K562 (cell line): ENCODE measurements around the gene PRRT1. TPM values are rescaled to one million over a fixed set of nuclear protein-coding genes. Genes with fewer than 3 reads are reported as not detected.

Experiments
- ARHGAP35 ChIP-seq: fragments of 450-650 bp; IDR thresholded peaks from 2 replicates; pipeline ENCODE4 v1.6.1; 2018; ENCODE audit not compliant: partially characterized antibody
- CTCFL ChIP-seq: IDR thresholded peaks from 2 replicates; pipeline ENCODE4 v1.6.1; 2011; ENCODE audit warnings: borderline replicate concordance, low read depth, mild to moderate bottlenecking, moderate library complexity, low read length; ENCODE audit not compliant: insufficient read depth, poor library complexity, severe bottlenecking
- DACH1 ChIP-seq: fragments of 450-650 bp; IDR thresholded peaks from 2 replicates; pipeline ENCODE4 v1.6.1; 2018; ENCODE audit not compliant: partially characterized antibody
- EHMT2 ChIP-seq: fragments of 450-650 bp; IDR thresholded peaks from 2 replicates; pipeline ENCODE4 v1.6.1; 2018; ENCODE audit warnings: antibody characterized with exemption
- HDAC2 ChIP-seq: fragments of 450-650 bp; IDR thresholded peaks from 2 replicates; pipeline ENCODE4 v1.6.1; 2016; ENCODE audit warnings: mild to moderate bottlenecking
- NFIC ChIP-seq: fragments of 450-650 bp; IDR thresholded peaks from 2 replicates; pipeline ENCODE4 v1.6.1; 2017; ENCODE audit warnings: mild to moderate bottlenecking, inconsistent platforms
- NR4A1 ChIP-seq, 2 experiments: fragments of 250-450 bp in 1 of 2; fragments of 450-650 bp in 1 of 2; sonication (Bioruptor Pico) in 1 of 2; IDR thresholded peaks; 2 replicates each; pipeline versions ENCODE4 v1.4.0 to v1.6.1; 2016 to 2020; ENCODE audit warnings: mild to moderate bottlenecking in 2 of 2, missing compliant biosample characterization in 1 of 2, missing genetic modification characterization in 1 of 2, moderate library complexity in 1 of 2
- PRDM10 ChIP-seq: fragments of 450-650 bp; IDR thresholded peaks from 2 replicates; pipeline ENCODE4 v1.6.1; 2018; ENCODE audit not compliant: partially characterized antibody
- PREB ChIP-seq: sonication (generic); formaldehyde crosslinking; IDR thresholded peaks from 2 replicates; pipeline ENCODE4 v1.8.1; 2023; ENCODE audit warnings: mild to moderate bottlenecking, missing genetic modification reagents
- RAD21 ChIP-seq, 2 experiments: fragments of 250-450 bp in 1 of 2; fragments of 450-650 bp in 1 of 2; sonication (Bioruptor Pico) in 1 of 2; formaldehyde crosslinking in 1 of 2; IDR thresholded peaks in 1 of 2; conservative IDR thresholded peaks in 1 of 2; 2 replicates each; pipeline versions ENCODE4 v1.4.0 to v1.8.0; 2020 to 2022; ENCODE audit warnings: mild to moderate bottlenecking in 2 of 2, moderate library complexity in 1 of 2
- SAP30 ChIP-seq: fragments of 200-600 bp; sonication (generic); IDR thresholded peaks from 2 replicates; pipeline ENCODE4 v1.6.1; 2012; ENCODE audit warnings: borderline replicate concordance, low read depth, mild to moderate bottlenecking, moderate library complexity, low read length, control low read depth, inconsistent platforms; ENCODE audit not compliant: insufficient read depth, poor library complexity, severe bottlenecking
- SIN3A ChIP-seq, 2 experiments: fragments of 150-350 bp in 1 of 2; IDR thresholded peaks; 2 replicates each; pipeline ENCODE4 v1.6.1; 2011 to 2016; ENCODE audit warnings: borderline replicate concordance in 2 of 2, low read depth in 2 of 2, low read length in 2 of 2, mild to moderate bottlenecking in 2 of 2, moderate library complexity in 2 of 2; ENCODE audit not compliant: control insufficient read depth in 1 of 2
- SIN3B ChIP-seq: fragments of 450-650 bp; IDR thresholded peaks from 2 replicates; pipeline ENCODE4 v1.6.1; 2017; ENCODE audit warnings: low read depth, mild to moderate bottlenecking, moderate library complexity
- SIX5 ChIP-seq, 2 experiments: IDR thresholded peaks; 2 replicates each; pipeline ENCODE4 v1.6.1; 2011; ENCODE audit warnings: low read length in 2 of 2, borderline replicate concordance in 1 of 2, low read depth in 1 of 2, mild to moderate bottlenecking in 1 of 2, moderate library complexity in 1 of 2; ENCODE audit not compliant: insufficient read depth in 1 of 2
- TAL1 ChIP-seq: fragments of 450-650 bp; IDR thresholded peaks from 2 replicates; pipeline ENCODE4 v1.6.1; 2016; ENCODE audit warnings: mild to moderate bottlenecking
- ZEB2 ChIP-seq: fragments of 450-650 bp; IDR thresholded peaks from 2 replicates; pipeline ENCODE4 v1.6.1; 2016
- ZNF224 ChIP-seq: sonication (generic); formaldehyde crosslinking; IDR thresholded peaks from 2 replicates; pipeline ENCODE4 v1.8.0; 2022; ENCODE audit warnings: mild to moderate bottlenecking, missing genetic modification reagents
- ZNF766 ChIP-seq: fragments of 200-800 bp; sonication (Bioruptor generic); conservative IDR thresholded peaks from 2 replicates; pipeline ENCODE4 v1.6.1; 2016; ENCODE audit warnings: missing genetic modification characterization, missing compliant biosample characterization
- polyA plus RNA-seq, 8 experiments: library from polyadenylated mRNA; depleted of rRNA in 4 of 8; stranded (reverse) in 5 of 8; unstranded in 3 of 8; fragments of >200 nt; fragmentation: Nextera tagmentation in 2 of 8; fragmentation: Illumina TruSeq in 1 of 8; extraction: Ambion mirVana in 2 of 8; extraction: Trizol in 1 of 8; gene quantifications; 2 replicates each; pipeline versions ENCODE4 v1.2.1 to v1.2.3, GENCODE V29; 2011 to 2014; ENCODE audit warnings: inconsistent platforms in 1 of 8, missing spikeins in 1 of 8
- total RNA-seq, 7 experiments: library from RNA; depleted of rRNA in 6 of 7; stranded (reverse); fragments of >200 nt in 6 of 7; fragmentation: Illumina TruSeq in 2 of 7; extraction: Trizol in 2 of 7; gene quantifications; 2 replicates each; pipeline versions ENCODE4 v1.2.1 to v1.2.3, GENCODE V29; 2011 to 2021; ENCODE audit warnings: low replicate concordance in 1 of 7

PRRT1 gene
- total and polyA plus RNA-seq, 9 of the 15 experiments (the other 6 are each of a cell fraction or from before 2014, with no cell fraction given): 0.14 to 3.5 (median 0.41) TPM

GRCh38 chr6:32129297-32130088 is 22.2 kb downstream of the PRRT1 start (continued):
- TF ChIP-seq SIX5 (IDR thresholded peaks at IDR 0.05; ENCODE audit: borderline replicate concordance in 1 of 2, insufficient read depth in 1 of 2, low read depth in 1 of 2, low read length in 2 of 2) (peak in 1 of 2 experiments; percentile 52; a peak in 1 of 4 replicates), NFIC (peak; percentile 31; the same call in 1 of the 2 replicates), PRDM10 (peak; percentile 32), ZNF766 (CRISPR knock-in tag) (0 out of 2 replicates have a peak, but pooled peaks have one; percentile 19), RAD21 (CRISPR knock-in tag; conservative IDR thresholded peaks at IDR 0.05 in 1 of 2, IDR thresholded peaks at IDR 0.05 in 1 of 2) (peak in 1 of 2 experiments; percentile 26; a peak in 3 of 4 replicates), CTCFL (peak; percentile 46), HDAC2 (peak; percentile 11; the same call in 1 of the 2 replicates), ARHGAP35 (no peak), EHMT2 (peak; percentile 73; the same call in 1 of the 2 replicates), ZNF224 (CRISPR knock-in tag) (0 out of 2 replicates have a peak, but pooled peaks have one; percentile 30), SIN3A (IDR thresholded peaks at IDR 0.05; ENCODE audit: borderline replicate concordance in 2 of 2, control insufficient read depth in 1 of 2, low read depth in 2 of 2, low read length in 2 of 2) (peak in 1 of 2 experiments; percentile 83; a peak in 2 of 4 replicates), ZEB2 (peak; percentile 56; the same call in 1 of the 2 replicates), PREB (peak; percentile 75; the same call in 1 of the 2 replicates), DACH1 (no peak), SAP30 (peak; percentile 21), NR4A1 (CRISPR knock-in tag; IDR thresholded peaks at IDR 0.05) (0 out of 2 replicates have a peak, but pooled peaks have one; percentile 53), NR4A1 (tag; IDR thresholded peaks at IDR 0.05) (no peak), SIN3B (0 out of 2 replicates have a peak, but pooled peaks have one; percentile 23), TAL1 (no peak)
